BLaER1 (cell line): Measurements from ENCODE around the gene ST6GAL1.
"Not testable (repeated sequence)": the region's sequence is repeated elsewhere in the genome, so short reads cannot be mapped to it uniquely, and the experiment has no call there.

Experiments
- H3K27ac ChIP-seq: shearing (Covaris generic); formaldehyde crosslinking; 2 replicates; pipeline ENCODE4 v1.8.1; 2022
- H3K27me3 ChIP-seq: shearing (Covaris generic); formaldehyde crosslinking; 2 replicates; pipeline ENCODE4 v1.8.1; 2022
- H3K36me3 ChIP-seq: shearing (Covaris generic); formaldehyde crosslinking; 2 replicates; pipeline ENCODE4 v1.8.1; 2022
- H3K4me1 ChIP-seq: shearing (Covaris generic); formaldehyde crosslinking; 2 replicates; pipeline ENCODE4 v1.8.1; 2022
- H3K4me2 ChIP-seq: shearing (Covaris generic); formaldehyde crosslinking; 2 replicates; pipeline ENCODE4 v1.8.1; 2022
- H3K4me3 ChIP-seq: shearing (Covaris generic); formaldehyde crosslinking; 2 replicates; pipeline ENCODE4 v1.8.1; 2022
- H3K9ac ChIP-seq: shearing (Covaris generic); formaldehyde crosslinking; 2 replicates; pipeline ENCODE4 v1.8.1; 2022
- H3K9me3 ChIP-seq: shearing (Covaris generic); formaldehyde crosslinking; 2 replicates; pipeline ENCODE4 v1.8.1; 2022
- H4K20me1 ChIP-seq: shearing (Covaris generic); formaldehyde crosslinking; 2 replicates; pipeline ENCODE4 v1.8.1; 2022
- Cebpa-rat ChIP-seq: shearing (Covaris generic); IDR thresholded peaks from 2 replicates; pipeline ENCODE4 v1.8.1; 2022

Gene ST6GAL1

GRCh38 chr3:186986816-186987215, 56.5 kb downstream of the ST6GAL1 start:
- Histone ChIP-seq H3K9ac (no peak overlapping the region), H3K4me2 (peak overlapping the region; percentile 67; the same call in 1 of the 2 replicates), H3K27me3 (no peaks in the 10 kb centered on the region), H3K27ac (no peak overlapping the region; the same call in 1 of the 2 replicates), H3K9me3 (peaks cover 12% of the 10 kb centered on the region; the same call in 1 of the 2 replicates), H3K4me3 (no peak overlapping the region), H3K4me1 (peaks cover 47% of the 10 kb centered on the region), H3K36me3 (peaks cover 87% of the 10 kb centered on the region), H4K20me1 (peaks cover 41% of the 10 kb centered on the region)
- TF ChIP-seq Cebpa-rat: no peak

- no peak overlapping the region for H3K9ac ChIP-seq
- H3K27ac ChIP-seq: no peak overlapping the region
- H3K27me3 ChIP-seq: no peaks in the 10 kb centered on the region
- no peak for TF ChIP-seq Cebpa-rat
- H3K9me3 ChIP-seq: peaks cover 6% of the 10 kb centered on the region; the same call in 1 of the 2 replicates
- H4K20me1 ChIP-seq: peaks cover 60% of the 10 kb centered on the region
- H3K4me2 ChIP-seq: no peak overlapping the region
- peaks cover 87% of the 10 kb centered on the region for H3K36me3 ChIP-seq
- no peak overlapping the region for H3K4me3 ChIP-seq
- H3K4me1 ChIP-seq: peaks cover 52% of the 10 kb centered on the region
These were observed 58.5 kb downstream of the ST6GAL1 start for GRCh38 chr3:186988806-186989205.

- Histone ChIP-seq H4K20me1 (peaks cover 64% of the 10 kb centered on the region), H3K4me1 (peaks cover 48% of the 10 kb centered on the region), H3K4me3 (no peak overlapping the region), H3K27ac (no peak overlapping the region), H3K36me3 (peaks cover 85% of the 10 kb centered on the region), H3K4me2 (no peak overlapping the region), H3K9ac (no peak overlapping the region), H3K9me3 (no peaks in the 10 kb centered on the region), H3K27me3 (no peaks in the 10 kb centered on the region)
- TF ChIP-seq Cebpa-rat: no peak
These were observed 59.1 kb downstream of the ST6GAL1 start for GRCh38 chr3:186989429-186989828.

GRCh38 chr3:186990277-186990676, 60.0 kb downstream of the ST6GAL1 start:
- H3K4me2 ChIP-seq: no peak overlapping the region
- H3K4me1 ChIP-seq: peaks cover 46% of the 10 kb centered on the region
- peaks cover 66% of the 10 kb centered on the region for H4K20me1 ChIP-seq
- no peak overlapping the region for H3K4me3 ChIP-seq
- H3K36me3 ChIP-seq: peaks cover 84% of the 10 kb centered on the region
- H3K27ac ChIP-seq: no peak overlapping the region
- TF ChIP-seq Cebpa-rat: no peak
- no peaks in the 10 kb centered on the region for H3K9me3 ChIP-seq
- no peak overlapping the region for H3K9ac ChIP-seq
- H3K27me3 ChIP-seq: no peaks in the 10 kb centered on the region

GRCh38 chr3:186990878-186991308, 60.6 kb downstream of the ST6GAL1 start:
- H4K20me1 ChIP-seq: peaks cover 66% of the 10 kb centered on the region
- no peaks in the 10 kb centered on the region for H3K9me3 ChIP-seq
- no peak overlapping the region for H3K4me2 ChIP-seq
- no peak overlapping the region for H3K9ac ChIP-seq
- no peaks in the 10 kb centered on the region for H3K27me3 ChIP-seq
- peaks cover 83% of the 10 kb centered on the region for H3K36me3 ChIP-seq
- TF ChIP-seq Cebpa-rat: no peak
- H3K4me1 ChIP-seq: peaks cover 46% of the 10 kb centered on the region
- H3K4me3 ChIP-seq: no peak overlapping the region
- no peak overlapping the region for H3K27ac ChIP-seq

- Histone ChIP-seq H3K4me2 (0 out of 2 replicates have a peak overlapping the region, but pooled peaks have one; percentile 1), H3K27ac (no peak overlapping the region), H3K4me1 (peaks cover 46% of the 10 kb centered on the region), H3K36me3 (peaks cover 84% of the 10 kb centered on the region), H3K4me3 (no peak overlapping the region), H4K20me1 (peaks cover 71% of the 10 kb centered on the region), H3K9ac (no peak overlapping the region), H3K27me3 (no peaks in the 10 kb centered on the region), H3K9me3 (no peaks in the 10 kb centered on the region)
- no peak for TF ChIP-seq Cebpa-rat
These were observed 61.1 kb downstream of the ST6GAL1 start for GRCh38 chr3:186991470-186991869.

GRCh38 chr3:186992096-186992495, 61.8 kb downstream of the ST6GAL1 start:
- peaks cover 78% of the 10 kb centered on the region for H4K20me1 ChIP-seq
- H3K27me3 ChIP-seq, H3K27ac ChIP-seq, H3K9ac ChIP-seq, H3K9me3 ChIP-seq, H3K4me3 ChIP-seq: not testable (repeated sequence)
- 0 out of 2 replicates have a peak overlapping the region, but pooled peaks have one; percentile 1 for H3K4me2 ChIP-seq
- H3K4me1 ChIP-seq: peaks cover 48% of the 10 kb centered on the region
- peaks cover 86% of the 10 kb centered on the region for H3K36me3 ChIP-seq

GRCh38 chr3:186993210-186993782, 63.0 kb downstream of the ST6GAL1 start:
- Histone ChIP-seq H3K9ac (no peak overlapping the region), H3K27ac (no peak overlapping the region), H3K4me3 (no peak overlapping the region), H3K9me3 (no peaks in the 10 kb centered on the region), H4K20me1 (peaks cover 86% of the 10 kb centered on the region), H3K4me1 (peaks cover 57% of the 10 kb centered on the region), H3K4me2 (no peak overlapping the region), H3K27me3 (no peaks in the 10 kb centered on the region), H3K36me3 (peaks cover 83% of the 10 kb centered on the region)
- no peak for TF ChIP-seq Cebpa-rat

- Histone ChIP-seq H3K36me3 (peaks cover 84% of the 10 kb centered on the region), H3K27me3 (no peaks in the 10 kb centered on the region), H3K4me3 (no peak overlapping the region), H3K27ac (no peak overlapping the region), H3K9me3 (no peaks in the 10 kb centered on the region), H4K20me1 (peaks cover 89% of the 10 kb centered on the region), H3K4me2 (no peak overlapping the region), H3K9ac (no peak overlapping the region), H3K4me1 (peaks cover 67% of the 10 kb centered on the region)
- no peak for TF ChIP-seq Cebpa-rat
These were observed 64.0 kb downstream of the ST6GAL1 start for GRCh38 chr3:186994000-186994955.

- no peaks in the 10 kb centered on the region for H3K27me3 ChIP-seq
- H3K4me3 ChIP-seq: no peak overlapping the region
- H3K9ac ChIP-seq: no peak overlapping the region
- no peaks in the 10 kb centered on the region for H3K9me3 ChIP-seq
- peaks cover 73% of the 10 kb centered on the region for H3K36me3 ChIP-seq
- peaks cover 89% of the 10 kb centered on the region for H4K20me1 ChIP-seq
- H3K4me1 ChIP-seq: peaks cover 71% of the 10 kb centered on the region
- H3K4me2 ChIP-seq: no peak overlapping the region
- H3K27ac ChIP-seq: no peak overlapping the region
- TF ChIP-seq Cebpa-rat: no peak
These were observed 66.0 kb downstream of the ST6GAL1 start for GRCh38 chr3:186996356-186996755.
